Lower leg skin (tissue), 4 donors: ENCODE data around the gene ERMN. TPM values are rescaled to one million over a fixed set of nuclear protein-coding genes. Genes with fewer than 3 reads are reported as not detected.

Source experiments
- DNase-seq, 2 donors: peaks; one replicate each; pipeline ENCODE4 v3.0.0-alpha.2; 2019; ENCODE audit warnings: low spot score in 2 of 2
- H3K4me3 ChIP-seq: fragments of 200-600 bp; sonication (generic); 2 replicates; pipeline ENCODE4 v1.5.1; 2017; ENCODE audit warnings: mild to moderate bottlenecking, low read depth; ENCODE audit not compliant: poor library complexity, severe bottlenecking
- POLR2A ChIP-seq, 2 donors: fragments of 450-650 bp; IDR thresholded peaks; one replicate each; pipeline ENCODE4 v1.6.1; 2016 to 2017; ENCODE audit warnings: antibody characterized with exemption in 2 of 2, mild to moderate bottlenecking in 1 of 2, moderate library complexity in 1 of 2
- WGBS, 2 donors: methylation state at CpG; one replicate each; pipeline ENCODE4 v1.1.5; 2018; 5-methylcytosine and 5-hydroxymethylcytosine counted together
- intact Hi-C: fragments of 100-400 bp; cut with DNase I; formaldehyde crosslinking; loops from one replicate; pipeline ENCODE4 v1.15.0; 2023; ENCODE audit warnings: low total_unique reads
- total RNA-seq, 4 donors: library from RNA; depleted of rRNA; stranded (reverse); fragments of >200 nt; gene quantifications; one replicate each; pipeline ENCODE4 v1.1.0, GENCODE V29; 2016
- TF ChIP-seq, protein P1 (sequence below), 3 donors: fragments of 450-650 bp; IDR thresholded peaks; one replicate each; pipeline ENCODE4 v1.5.1; 2016; ENCODE audit warnings: antibody characterized with exemption in 3 of 3, mild to moderate bottlenecking in 3 of 3, moderate library complexity in 2 of 3

The ERMN gene
- total RNA-seq, 4 donors from 2014 or later, result 0.65 TPM; not detected in 3

DNA sequence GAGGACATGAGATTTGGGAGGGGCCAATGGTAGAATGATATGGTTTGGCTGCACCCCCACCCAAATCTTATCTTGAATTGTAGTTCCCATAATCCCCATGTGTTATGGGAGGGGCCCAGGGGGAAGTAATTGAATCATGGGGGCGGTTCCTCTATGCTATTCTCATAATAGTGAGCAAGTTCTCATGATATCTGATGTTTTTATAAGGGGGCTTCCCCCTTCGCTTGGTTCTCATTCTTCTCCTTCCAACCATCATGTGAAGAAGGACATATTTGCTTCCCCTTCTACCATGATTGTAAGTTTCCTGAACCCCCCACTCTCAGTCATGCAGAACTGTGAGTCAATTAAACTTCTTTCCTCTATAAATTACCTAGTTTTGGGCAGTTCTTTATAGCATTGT lies 37.0 kb upstream of the ERMN start:
- intact Hi-C loops, result no loop called here

GRCh38 chr2:157361526-157361925 lies 35.9 kb upstream of the ERMN start:
- no peak overlapping the region for H3K4me3 ChIP-seq
- DNase-seq, result no peak
- intact Hi-C loops, result no loop called here
- no peak for TF ChIP-seq POLR2A (IDR thresholded peaks at IDR 0.05)
- TF ChIP-seq, protein P1, sequence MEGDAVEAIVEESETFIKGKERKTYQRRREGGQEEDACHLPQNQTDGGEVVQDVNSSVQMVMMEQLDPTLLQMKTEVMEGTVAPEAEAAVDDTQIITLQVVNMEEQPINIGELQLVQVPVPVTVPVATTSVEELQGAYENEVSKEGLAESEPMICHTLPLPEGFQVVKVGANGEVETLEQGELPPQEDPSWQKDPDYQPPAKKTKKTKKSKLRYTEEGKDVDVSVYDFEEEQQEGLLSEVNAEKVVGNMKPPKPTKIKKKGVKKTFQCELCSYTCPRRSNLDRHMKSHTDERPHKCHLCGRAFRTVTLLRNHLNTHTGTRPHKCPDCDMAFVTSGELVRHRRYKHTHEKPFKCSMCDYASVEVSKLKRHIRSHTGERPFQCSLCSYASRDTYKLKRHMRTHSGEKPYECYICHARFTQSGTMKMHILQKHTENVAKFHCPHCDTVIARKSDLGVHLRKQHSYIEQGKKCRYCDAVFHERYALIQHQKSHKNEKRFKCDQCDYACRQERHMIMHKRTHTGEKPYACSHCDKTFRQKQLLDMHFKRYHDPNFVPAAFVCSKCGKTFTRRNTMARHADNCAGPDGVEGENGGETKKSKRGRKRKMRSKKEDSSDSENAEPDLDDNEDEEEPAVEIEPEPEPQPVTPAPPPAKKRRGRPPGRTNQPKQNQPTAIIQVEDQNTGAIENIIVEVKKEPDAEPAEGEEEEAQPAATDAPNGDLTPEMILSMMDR (IDR thresholded peaks at IDR 0.05), result no peak

More for the DNA sequence above, 37.0 kb upstream of the ERMN start:
- H3K4me3 ChIP-seq, result no peak overlapping the region
- DNase-seq, result no peak
- 88 to 89% methylated on average over 2 of the region's 2 CpGs for WGBS, 2 donors
- no peak for TF ChIP-seq POLR2A (IDR thresholded peaks at IDR 0.05)
- TF ChIP-seq, protein P1 (IDR thresholded peaks at IDR 0.05), result no peak

GRCh38 chr2:157359628-157360027 lies 34.0 kb upstream of the ERMN start:
- H3K4me3 ChIP-seq, result no peak overlapping the region
- no peak for DNase-seq
- 93 to 94% methylated on average over 2 of the region's 2 CpGs for WGBS, 2 donors
- intact Hi-C loops, result no loop called here
- TF ChIP-seq POLR2A (IDR thresholded peaks at IDR 0.05), result no peak
- TF ChIP-seq, protein P1 (IDR thresholded peaks at IDR 0.05), result no peak

- H3K4me3 ChIP-seq, result no peak overlapping the region
- no peak for DNase-seq
- WGBS, 2 donors, result 48 to 50% methylated on average over 1 of the region's 1 CpG
- intact Hi-C loops, result no loop called here
- TF ChIP-seq, protein P1 (IDR thresholded peaks at IDR 0.05), result no peak
- no peak for TF ChIP-seq POLR2A (IDR thresholded peaks at IDR 0.05)
Observed at GRCh38 chr2:157355618-157356017, 30.0 kb upstream of the ERMN start.

DNA sequence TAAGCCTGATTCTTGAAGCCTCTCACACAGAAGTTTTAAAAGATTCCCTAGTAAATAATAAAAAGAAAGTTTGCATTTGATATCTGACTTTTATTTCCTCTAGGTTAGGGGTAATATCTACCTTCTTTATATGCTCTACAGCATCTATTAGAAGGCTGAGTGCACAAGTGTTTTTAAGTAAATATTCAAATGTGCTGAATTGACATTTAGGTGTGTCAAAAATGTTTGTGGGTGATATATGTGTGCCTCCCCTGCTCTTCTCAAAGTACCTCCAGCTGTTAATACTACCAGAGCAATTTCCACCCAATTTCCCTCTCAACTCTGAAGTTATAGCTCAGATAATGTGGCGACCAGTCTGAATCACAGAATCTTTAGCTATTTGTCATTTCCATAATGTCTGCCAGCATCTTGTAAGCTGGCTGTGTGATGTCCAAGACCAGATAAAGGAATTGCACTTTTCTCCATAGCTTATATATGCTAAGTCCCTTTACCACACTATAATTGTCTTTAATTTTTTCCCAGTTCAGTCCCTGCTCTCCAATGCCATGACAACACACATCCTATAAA lies 24.4 kb upstream of the ERMN start:
- intact Hi-C loops, result no loop called here
- WGBS, 2 donors, result 41 to 62% methylated on average over 1 of the region's 1 CpG
- no peak overlapping the region for H3K4me3 ChIP-seq
- DNase-seq, result no peak
- TF ChIP-seq POLR2A (IDR thresholded peaks at IDR 0.05), result no peak
- TF ChIP-seq, protein P1 (IDR thresholded peaks at IDR 0.05), result no peak

DNA sequence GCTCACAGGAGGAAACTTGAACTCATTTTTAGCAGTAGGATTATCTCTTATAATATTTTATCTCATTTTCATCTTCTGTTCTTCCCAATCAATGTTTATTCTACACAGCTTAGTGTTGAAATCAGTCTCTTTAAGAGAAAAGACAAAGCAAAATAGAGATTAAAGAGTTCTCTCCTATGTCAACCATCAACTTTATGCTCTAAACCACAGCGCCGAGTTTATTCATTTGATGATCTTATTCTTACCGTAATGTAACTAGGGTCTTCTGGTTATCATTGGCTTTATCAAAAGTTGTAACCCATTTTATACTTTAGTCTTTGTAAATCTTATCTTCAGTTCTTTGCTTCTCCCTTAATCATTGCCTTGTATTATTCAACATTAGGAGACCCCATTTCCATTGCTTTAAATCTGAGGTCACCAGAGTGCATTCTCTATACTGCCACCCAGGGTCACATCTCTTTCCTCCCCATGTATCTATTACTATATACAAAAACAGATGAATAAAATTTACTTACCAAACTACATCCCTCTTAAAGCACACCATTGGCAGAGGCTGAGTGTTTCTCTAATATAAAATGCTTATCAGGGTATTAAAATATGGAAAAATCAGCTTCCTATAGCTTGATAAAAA lies 22.8 kb upstream of the ERMN start:
- intact Hi-C loops, result no loop called here
- 92% methylated on average over 3 of the region's 3 CpGs for WGBS, 2 donors
- no peak for DNase-seq
- TF ChIP-seq POLR2A (IDR thresholded peaks at IDR 0.05), result no peak
- TF ChIP-seq, protein P1 (IDR thresholded peaks at IDR 0.05), result no peak
- no peak overlapping the region for H3K4me3 ChIP-seq
